ENCODE results near the gene PRKCB.
"Not testable (repeated sequence)": the region's sequence is repeated elsewhere in the genome, so short reads cannot be mapped to it uniquely, and the experiment has no call there.

The PRKCB gene

DNA sequence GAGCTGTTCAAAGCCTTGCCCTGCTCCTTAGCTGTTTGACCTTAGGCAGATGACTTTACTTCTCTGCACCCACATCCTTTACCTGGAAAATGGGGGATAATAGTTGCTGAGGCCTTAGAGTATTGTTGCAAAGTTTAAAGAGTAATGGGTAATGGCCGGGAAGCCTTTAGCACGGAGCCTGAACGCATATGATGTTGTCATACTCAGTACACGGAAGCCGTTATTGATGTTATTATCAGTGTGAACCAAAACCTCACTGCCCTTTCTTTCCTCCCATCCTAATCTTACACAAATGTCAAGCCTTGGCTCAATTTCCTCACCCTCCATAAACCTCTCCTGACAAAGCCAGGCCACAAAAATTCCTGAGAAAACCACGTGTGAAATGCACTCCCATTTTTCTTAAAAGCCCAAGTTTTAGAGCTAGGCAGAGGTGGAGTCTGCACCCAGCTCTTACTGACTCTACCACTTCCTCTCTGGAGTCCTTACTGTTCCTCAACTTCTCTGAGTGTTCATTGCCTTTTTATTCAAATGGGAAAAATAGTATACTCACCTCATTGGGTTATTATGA, 353.1 kb downstream of the PRKCB start:
- no peak for DNase-seq

DNA sequence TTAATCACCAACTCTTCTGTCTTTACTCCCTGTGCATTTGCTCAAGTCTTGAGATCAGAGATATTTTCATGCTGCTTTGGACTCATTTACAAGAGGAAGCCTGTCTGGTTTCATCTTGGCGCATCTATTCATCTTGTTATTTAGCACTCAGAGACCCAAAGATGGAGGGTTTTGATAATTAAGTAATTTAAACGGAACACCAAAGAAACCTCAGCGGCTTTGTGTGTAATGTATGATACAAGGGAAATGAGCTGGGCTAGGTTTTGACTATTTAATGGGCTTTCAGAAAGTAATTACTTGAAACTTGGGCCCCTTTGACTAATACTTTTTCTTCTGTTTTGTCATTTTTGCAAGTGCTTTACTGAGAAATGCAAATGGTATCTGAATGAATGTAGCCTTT, 354.2 kb downstream of the PRKCB start:
- no peak for DNase-seq

DNA sequence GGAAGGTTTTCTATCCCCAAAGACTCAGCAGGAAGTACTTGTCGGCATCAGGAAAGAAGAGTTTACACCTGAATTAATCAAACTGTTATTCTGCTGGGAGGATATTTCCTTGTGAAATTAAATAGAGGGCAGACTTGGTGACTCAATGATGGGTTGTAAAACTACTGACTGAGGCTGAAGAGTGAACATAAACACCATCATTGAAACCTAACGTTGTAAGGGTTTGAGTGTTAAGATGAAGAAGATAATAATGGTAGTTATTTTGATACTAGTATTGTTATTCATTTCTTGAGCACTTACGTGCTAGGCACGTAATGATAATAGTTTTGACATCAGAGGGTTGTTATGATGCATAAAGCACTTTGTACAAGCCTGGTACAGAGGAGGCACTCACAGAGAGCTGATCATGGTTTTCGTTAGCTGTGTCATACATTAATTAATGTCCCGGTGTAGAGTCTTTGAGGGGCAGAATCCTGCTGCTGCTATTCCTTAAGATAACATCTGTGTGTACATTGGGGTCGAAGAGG, 356.2 kb downstream of the PRKCB start:
- DNase-seq, result no peak

DNA sequence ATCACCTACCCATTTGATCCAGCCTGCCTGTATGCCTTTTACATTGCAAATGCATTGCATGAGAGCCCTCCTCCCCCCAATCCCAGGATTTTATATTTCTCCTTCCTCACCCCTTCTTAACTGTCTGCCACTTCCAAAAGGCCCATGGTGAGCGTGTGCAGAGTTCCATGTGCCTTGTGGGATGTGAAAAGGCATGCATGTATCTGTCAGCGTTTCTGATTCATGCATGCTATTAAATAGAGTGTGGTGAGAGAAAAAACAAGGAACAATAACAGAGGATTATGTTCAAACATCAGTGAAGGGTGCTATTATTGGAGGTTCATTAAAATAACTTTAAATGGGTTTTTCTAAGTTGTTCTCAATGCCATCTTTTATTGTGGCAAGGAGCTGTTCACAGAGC, 359.4 kb downstream of the PRKCB start:
- DNase-seq, result no peak

DNA sequence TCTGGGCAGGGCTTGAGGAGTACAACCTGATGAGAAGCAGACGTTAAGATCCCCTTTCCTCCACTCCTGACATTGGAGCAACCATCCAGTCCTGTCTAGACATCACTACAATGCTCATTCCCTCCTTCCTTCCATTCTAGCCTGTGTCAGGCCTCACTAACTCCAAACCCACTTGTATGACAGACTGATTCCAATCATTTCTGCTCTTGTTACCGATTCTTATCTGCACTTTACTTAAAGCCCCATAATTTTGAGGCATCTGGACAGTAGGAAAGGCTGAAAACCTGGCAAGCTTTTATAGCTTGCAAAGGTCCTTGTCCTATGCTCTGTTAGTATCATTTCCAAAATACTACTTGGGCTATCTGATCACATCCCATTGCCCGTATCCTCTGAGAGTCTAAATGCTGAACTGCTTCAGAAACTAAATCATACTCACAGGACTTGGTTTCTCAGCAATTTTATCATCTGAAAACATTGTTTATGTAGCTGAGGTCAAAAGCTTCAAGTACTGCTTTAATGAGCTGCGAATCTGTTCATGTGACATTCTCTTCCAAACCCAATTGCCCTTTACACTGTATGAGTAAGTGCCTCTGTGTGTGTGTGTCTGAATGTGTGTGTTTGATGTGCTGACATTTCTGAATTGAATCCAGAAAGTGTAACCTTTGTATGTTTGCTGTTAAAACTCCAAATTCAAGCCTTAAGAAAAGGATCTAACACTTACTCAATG, 363.2 kb downstream of the PRKCB start:
- no peak for DNase-seq

DNA sequence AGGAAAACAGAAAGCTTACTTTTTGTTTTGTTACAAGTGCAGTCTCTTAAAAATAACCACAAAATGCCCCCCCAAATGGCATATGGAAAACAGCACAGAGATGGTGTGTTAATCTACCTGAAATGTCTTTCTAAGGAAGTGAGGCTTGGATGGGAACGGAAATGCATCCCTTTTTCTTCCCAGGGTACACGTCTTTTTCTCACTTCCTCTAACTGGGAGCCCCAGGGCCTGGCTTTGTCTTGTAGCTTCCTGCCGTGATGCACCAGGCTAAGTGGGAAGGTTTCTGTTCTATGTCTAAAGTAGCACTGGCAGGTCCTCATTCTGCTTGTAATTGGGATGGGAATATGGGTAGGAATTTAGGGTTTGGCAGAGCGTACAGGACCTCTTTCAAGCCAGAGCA, 367.9 kb downstream of the PRKCB start:
- DNase-seq, result no peak

DNA sequence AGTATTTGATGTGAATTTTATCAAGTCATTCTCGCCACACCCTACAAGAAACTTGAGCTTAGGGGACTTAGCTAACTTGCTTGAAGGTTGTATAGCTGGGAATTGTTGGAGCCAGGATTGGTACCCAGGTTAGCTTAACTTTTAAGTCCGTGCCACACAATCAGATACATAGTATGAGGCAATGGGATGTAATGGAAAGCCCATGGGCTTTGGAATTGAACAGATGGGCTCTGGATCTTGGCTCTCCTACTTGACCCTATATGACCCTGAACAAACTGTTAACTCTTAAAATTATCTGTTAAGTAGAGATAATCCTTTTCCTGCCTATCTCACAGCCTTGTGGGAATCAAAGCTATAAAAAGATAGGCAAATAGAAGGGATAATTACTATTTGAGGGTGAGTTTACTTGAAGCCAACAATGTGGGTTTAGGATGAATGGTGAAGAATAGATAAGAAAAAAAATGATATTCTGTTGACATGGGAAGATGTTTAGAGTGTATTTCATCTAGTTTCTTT, 368.4 kb downstream of the PRKCB start:
- no peak for DNase-seq

DNA sequence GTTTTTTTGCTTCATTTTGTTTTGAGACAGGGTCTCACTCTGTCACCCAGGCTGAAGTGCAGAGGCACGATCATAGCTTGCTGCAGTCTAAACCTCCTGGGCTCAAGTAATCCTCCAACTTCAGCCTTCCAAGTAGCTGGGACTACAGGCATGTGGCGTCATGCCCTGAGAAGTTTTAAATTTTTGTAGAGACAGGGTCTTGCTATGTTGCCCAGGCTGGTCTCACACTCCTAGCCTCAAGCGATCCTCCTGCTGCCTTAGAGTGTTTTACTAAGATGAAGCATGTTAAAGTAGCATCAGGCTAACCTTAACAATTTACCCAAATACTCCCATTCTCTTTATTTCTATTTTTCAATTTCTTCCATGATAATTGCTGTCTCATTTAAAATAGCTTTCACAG, 371.1 kb downstream of the PRKCB start:
- no peak for DNase-seq

DNA sequence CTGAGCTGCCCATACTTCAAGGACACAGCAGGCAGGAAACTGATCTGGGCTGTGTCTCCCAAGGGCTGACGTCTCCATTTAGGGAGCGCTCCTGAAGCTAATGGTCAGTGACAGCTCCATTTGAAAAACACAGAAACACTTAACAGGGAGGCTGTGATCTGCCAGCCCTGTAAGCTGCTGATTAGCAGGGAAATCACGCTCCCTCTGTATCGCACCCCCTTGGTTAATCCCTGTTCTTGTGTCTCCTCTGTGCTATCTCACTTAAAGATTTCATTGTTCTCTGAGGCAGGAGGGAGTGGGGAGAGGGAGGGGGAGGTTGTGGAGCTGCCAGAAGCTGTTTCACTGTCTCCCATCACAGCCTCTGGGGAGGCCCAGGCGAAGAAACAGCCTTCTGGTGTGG, 372.9 kb downstream of the PRKCB start:
- no peak for DNase-seq

DNA sequence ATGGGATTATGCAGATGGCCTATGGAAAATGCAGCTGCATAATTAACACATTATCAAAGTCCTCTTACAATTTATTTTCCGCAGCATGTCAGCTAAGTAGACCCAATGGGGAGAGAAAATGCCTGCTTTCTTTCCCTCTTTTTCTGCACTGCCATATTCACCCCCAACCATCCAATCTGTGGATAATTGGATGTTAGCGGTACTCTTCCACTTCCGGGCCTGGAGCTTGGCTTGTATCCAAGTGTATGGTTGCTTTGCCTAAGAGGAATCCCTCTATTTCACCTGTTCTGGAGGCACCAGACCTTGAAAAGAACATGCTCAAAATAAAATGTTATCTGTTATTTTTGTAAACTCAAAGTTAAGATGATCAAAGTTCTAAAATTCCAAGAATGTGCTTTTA, 379.2 kb downstream of the PRKCB start:
- DNase-seq, result no peak

DNA sequence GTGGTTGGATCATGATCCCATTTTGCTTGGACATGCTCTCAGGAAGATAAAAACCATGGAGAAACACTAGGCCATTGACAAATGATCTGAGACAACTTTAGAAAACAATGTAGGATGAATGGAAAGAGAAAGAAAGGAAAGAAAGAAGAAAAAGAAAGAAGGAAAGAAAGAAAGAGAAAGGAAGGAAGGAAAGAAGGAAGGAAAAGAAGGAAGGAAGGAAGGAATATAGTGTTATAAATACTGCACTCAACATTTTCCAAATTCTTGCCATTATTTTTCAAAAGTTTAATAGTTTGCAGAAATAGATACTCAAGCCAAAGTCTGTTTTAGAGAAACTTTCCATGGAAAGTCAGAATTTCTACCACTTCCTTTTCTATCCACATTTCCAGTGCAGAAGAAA, 381.2 kb downstream of the PRKCB start:
- DNase-seq, result no peak

DNA sequence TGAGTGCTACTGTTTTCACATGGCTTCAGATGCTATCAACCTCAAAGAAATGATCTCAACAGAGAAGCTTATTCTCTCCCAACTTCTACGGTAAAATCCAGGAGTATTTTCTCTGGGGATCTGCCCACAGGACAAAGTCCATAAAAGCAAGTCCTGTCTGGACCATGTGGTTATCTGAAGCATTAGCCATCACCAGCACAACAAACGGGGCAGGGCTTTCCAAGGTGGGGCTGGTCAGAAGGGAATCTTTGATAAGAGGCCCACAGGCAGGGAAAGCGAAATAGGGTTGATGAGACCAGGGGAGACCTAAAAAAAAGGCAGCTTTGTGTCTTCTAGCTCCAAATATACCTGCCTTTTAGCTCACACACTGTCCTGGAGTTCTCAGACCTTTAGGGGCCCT, 381.7 kb downstream of the PRKCB start:
- DNase-seq, result no peak

DNA sequence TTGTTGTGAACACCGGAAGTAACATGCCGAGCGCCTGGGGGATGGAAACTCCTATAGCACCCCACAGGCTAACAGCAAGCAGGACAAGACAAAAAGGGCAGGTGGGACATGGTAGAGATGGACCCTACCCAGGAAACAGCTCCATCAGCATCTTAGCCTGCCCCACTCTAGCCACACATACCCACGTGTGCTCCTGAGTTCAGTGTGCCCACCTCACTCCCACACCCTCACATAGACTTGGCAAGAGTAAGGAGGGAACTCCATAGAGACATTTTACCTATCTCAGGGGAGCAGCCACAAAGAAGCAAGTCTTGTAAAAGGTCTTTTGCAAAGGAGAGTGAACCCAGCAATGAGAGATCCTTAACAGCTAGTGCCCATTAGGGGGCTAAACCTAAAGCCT, 382.5 kb downstream of the PRKCB start:
- DNase-seq, result no peak

DNA sequence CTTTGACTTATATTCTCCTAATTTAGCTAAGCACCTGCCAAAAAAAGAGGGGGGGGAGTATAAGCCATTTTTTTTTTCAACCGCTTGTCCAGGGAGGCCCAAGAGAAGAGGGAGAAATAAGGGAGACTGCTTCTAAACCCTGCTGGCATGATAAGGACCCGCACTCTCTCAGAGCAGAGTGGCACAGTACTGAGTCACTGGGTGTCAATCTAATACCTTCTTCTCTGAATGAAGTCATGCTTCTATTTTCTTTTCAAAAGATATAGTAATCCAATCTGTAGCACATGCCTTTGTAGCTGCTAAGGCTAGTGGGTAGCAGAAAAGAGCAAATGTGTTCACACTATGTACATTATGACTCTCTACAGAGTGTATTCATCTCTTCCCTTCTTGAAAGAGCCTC, 385.4 kb downstream of the PRKCB start:
- DNase-seq, result no peak

DNA sequence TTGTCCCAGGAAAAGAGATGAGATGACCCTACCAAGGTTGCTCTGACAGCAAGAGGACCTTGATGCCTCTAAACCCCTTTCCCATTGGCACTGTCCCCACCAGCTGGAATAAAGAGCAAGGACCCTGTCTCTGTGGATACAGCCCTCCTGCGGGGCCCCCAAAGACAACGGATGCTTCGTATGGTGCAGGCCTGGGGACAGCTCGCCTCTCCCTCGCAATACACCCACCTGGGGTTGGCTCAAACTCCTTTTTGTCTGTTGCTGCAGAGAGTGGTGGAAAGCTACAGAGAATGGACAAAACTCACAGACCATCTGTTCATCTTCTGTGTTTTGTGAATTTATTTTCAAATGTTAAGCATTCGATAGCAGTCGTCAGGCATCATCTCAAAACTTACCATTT, 392.7 kb downstream of the PRKCB start:
- no peak for DNase-seq

DNA sequence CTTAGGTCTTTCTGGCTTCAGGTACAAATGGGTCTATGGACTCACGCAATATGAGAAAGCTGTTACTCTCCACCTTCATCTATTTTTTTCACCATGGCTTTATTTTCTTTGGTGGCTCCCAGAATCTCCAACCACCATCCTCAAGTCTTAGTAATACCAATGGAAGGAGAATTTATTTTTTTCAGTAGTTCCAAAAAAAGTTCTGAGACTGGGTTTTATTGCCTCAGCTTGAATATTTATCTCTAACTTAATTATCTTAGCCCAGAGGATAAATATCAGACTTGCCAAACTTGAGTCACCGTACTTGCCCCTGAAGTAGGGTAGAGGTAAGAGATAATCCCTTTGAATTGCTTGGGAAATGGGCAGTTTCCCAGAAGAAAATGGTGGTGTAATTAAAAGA, 397.2 kb downstream of the PRKCB start:
- DNase-seq, result no peak

DNA sequence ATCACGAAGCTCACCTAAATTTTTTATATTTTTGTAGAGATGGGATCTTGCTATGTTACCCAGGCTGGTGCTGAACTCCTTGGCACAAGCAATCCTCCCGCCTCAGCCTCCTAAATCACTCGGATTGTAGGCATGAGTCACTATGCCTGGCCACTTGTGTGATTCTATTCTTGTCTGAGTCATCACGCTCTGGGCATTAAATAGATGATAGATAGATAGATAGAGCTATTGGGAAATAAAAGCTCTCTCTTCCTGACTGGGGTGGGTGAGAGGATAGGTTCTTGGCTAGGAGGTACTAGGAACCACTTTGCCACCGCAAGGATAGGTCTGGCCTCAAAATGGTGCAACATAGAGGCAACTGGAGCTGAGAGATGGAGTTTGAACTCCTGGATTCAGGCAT, 399.0 kb downstream of the PRKCB start:
- no peak for DNase-seq

DNA sequence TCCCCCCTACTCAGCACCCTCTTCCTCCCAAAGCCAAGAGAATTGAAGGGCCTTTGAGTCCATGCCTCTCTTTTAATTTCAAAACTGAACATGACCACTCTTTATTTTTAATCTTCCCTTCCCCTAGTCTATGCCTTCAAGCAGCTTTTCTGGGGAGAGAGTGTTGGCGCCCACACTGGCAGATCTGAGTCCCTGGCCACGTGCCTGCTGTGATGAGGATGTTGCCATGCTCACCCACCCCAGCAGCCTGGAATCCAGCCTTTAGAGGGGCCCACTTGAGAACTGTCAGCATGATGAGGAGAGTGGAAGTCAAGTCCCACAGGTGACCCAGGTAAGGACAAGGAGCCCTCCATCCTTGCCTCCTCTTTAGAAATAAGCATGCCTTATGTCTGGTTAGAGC, 400.0 kb downstream of the PRKCB start:
- DNase-seq, result no peak

DNA sequence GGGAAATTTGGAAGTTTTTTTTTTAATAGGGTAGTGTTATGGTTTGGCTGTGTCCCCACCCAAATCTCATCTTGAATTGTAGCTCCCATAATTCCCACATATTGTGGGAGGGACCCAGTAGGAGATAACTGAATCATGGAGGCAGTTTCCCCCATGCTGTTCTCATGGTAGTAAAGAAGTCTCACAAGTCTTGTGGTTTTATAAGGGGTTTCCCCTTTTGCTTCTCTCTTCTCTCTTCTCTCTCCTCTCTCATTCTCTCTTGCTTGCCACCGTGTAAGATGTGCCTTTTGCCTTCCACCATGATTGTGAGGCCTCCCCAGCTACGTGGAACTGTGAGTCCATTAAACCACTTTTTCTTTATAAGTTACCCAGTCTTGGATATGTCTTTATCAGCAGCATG, 403.1 kb downstream of the PRKCB start:
- not testable (repeated sequence) for DNase-seq

DNA sequence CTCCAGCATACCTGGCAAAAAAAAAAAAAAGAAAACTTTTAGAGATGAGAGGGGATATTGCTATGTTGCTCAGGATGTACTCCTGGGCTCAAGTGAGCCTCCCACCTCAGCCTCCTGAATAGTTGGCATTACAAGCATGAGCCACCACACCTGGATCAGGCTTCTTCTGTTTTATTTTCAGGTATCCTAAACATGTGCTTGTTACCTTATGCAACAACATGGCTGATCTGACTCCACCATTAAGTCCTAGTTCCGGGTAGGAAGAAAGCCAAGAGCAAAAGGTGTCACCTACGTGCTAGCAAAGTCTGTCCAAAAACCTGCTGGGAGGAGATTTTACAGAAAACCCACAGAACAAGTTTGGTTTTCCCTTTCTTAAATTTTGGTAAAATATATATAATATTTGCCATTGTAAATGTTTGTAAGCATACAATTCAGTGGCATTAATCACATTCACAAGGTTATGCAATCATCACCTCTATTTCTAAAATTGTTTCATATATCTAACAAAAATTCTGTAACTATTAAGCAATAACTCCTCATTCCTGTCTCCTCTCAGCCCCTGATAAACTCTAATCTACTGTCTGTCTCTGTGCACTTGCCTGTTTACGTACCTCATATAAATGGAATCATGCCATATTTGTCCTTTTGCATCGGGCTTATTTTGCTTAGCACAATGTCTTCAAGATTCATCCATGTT, 411.3 kb downstream of the PRKCB start:
- no peak for DNase-seq

DNA sequence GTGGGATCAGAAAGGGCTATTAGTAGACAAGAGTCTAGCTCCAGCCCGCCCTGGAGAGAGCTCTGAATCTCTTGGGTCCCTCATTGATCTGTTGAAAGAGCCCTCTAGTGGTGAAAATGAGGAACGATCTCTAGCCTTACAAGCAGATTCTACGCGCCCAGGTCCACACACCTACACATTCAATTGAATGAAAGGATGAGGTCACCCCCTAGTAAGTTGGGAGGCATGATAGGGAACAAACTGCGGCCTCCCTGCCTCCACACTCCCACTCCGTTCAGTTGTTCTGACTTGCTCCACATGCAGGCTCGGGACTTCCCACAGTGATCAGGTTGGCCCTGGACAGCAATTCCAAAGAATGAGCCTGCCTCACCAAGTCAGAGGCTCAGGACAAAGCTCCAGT, 417.4 kb downstream of the PRKCB start:
- peak; percentile 43 for DNase-seq

DNA sequence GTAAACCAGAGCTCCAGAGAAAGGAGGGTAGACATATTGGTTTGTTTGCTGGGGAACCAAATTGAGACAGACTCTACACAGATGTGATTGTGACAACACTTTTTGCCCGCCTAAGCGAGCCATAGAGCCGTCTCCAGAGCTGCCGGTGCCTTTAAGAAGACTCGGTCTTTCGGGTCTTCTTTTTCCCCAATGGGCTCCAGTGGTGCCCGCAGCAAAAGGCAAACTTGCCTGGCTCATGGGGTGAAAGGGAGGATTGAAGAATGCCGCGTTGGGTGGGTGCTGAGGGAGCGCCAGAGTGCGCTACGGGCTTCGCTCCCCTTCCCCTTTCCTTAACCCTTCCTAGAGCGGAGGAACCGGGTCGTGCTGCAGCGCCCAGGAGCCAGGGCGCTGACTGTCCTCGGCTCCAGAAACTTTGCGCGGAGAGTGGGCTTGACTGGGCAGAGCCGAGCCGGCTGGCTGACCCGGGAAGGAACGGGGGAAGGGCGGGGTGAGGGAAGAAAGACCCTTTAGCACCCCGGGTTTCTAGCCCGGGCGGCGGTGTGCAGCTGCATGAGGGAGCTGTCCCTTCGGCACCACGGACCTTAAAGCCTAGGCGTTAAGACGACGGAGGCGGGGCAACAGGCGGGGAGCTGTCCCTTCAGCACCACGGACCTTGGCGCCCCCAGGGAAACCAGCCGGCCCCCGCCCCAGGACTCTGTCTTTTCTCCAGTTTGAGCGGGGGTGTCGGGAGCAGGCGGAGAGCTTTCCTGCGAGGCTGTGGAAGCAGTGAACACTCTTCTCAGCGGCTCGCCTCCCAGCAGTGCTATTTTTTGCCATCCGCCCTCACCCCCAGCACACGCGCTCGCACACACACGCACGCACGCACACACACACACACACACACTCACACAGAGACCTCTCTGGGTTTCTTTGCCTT, 419.9 kb downstream of the PRKCB start, which contains the start of gene CACNG3:
CACNG3 (plus strand) TSS at position 880 of the 916 bp plus-strand sequence. CDS start 420 bp downstream, outside the sequence.
- peak; percentile 79 for DNase-seq

DNA sequence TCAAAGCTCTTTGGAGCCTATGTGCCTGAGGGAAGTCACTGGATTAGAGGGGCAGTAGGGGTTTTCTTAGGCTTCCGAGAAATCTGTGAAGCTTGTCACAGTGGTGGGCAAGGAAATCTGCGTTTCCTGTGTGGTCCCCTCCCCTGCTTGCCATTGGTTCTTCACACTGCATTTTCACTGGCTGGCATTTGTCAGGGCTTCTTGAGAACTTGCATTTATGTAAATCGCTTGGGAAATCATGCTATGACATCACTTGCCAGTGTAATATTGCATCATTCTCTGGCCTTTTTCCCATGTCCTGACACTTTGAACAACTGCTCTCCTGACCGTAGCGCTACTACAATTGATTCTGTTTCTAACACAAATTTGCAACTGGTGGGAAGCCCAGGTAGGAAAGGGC, 422.2 kb downstream of the PRKCB start:
- no peak for DNase-seq
